HCT116 (cell line): ENCODE results near the gene LRP11. TPM values are rescaled to one million over a fixed set of nuclear protein-coding genes. Genes with fewer than 3 reads are reported as not detected.
A peak's percentile ranks its signal among the peaks of the same experiment; 100 is the strongest.

ENCODE experiments used
- ATAC-seq: fragments of 200-7000 bp; cut with Tn5 transposase; 2 replicates; pipeline ENCODE4 v1.9.1; 2020; ENCODE audit warnings: mild to moderate bottlenecking, moderate library complexity
- BruUV-seq: library from RNA; stranded (reverse); fragments of 400-500 nt; replicated peaks from 2 replicates; lab custom pipeline; 2021; lab: Mats Ljungman, UMichigan
- CTCF ChIA-PET: fragments of 300-600 bp; sonication (Branson Sonifier 250); formaldehyde crosslinking; loops from one replicate; lab custom pipeline; 2021; ENCODE audit warnings: antibody characterized with exemption; lab: Charles Lee
- POLR2A ChIA-PET: fragments of 300-600, 350-600 bp; sonication (Branson Sonifier 250); formaldehyde crosslinking; loops from one replicate; lab custom pipeline; 2021; ENCODE audit warnings: antibody characterized with exemption; lab: Charles Lee
- RAD21 ChIA-PET, 2 experiments: fragments of 300-600 bp; sonication (Branson Sonifier 250); formaldehyde crosslinking; loops; one replicate each; lab custom pipeline; 2023; ENCODE audit warnings: low total read pairs in 2 of 2; ENCODE audit not compliant: uncharacterized antibody in 2 of 2, unreplicated experiment in 2 of 2, low non-redundant PET in 1 of 2; lab: Charles Lee
- DNase-seq: peaks from one replicate; pipeline ENCODE4 v3.0.0-alpha.2; 2010; ENCODE audit warnings: low read depth, low spot score
- H2AFZ ChIP-seq: fragments of 200-600 bp; shearing (Covaris generic), sonication (generic); 2 replicates; pipeline ENCODE4 v1.6.1; 2017; ENCODE audit warnings: low read depth, mixed run types, mixed read lengths, antibody characterized with exemption, low read length; ENCODE audit not compliant: poor library complexity, severe bottlenecking
- H3K27ac ChIP-seq: 2 replicates; pipeline ENCODE4 v1.5.1; 2012; ENCODE audit warnings: low read depth, low read length
- H3K27me3 ChIP-seq: fragments of 200-600 bp; sonication (generic); 2 replicates; pipeline ENCODE4 v1.6.1; 2016; ENCODE audit warnings: mixed run types, low read length, mixed read lengths; ENCODE audit not compliant: insufficient read depth
- H3K36me3 ChIP-seq, 2 experiments: fragments of 200-500 bp in 1 of 2; fragments of 200-600 bp in 1 of 2; sonication (Bioruptor generic) in 1 of 2; sonication (generic) in 1 of 2; 2 replicates each; pipeline versions ENCODE4 v1.5.1 to v1.6.1; 2014 to 2016; ENCODE audit warnings: low read length in 2 of 2, inconsistent platforms in 1 of 2, mixed read lengths in 1 of 2, mixed run types in 1 of 2; ENCODE audit not compliant: insufficient read depth in 2 of 2, control insufficient read depth in 1 of 2
- H3K4me1 ChIP-seq, 2 experiments: fragments of 200-600 bp in 1 of 2; sonication (generic) in 1 of 2; 2 replicates each; pipeline versions ENCODE4 v1.5.1 to v1.6.1; 2012 to 2017; ENCODE audit warnings: low read length in 2 of 2, inconsistent platforms in 1 of 2, mild to moderate bottlenecking in 1 of 2, mixed read lengths in 1 of 2, mixed run types in 1 of 2, moderate library complexity in 1 of 2; ENCODE audit not compliant: insufficient read depth in 2 of 2, control insufficient read depth in 1 of 2
- H3K4me2 ChIP-seq: fragments of 200-600 bp; sonication (generic); 2 replicates; pipeline ENCODE4 v1.6.1; 2017; ENCODE audit warnings: mixed run types, low read length, mixed read lengths
- H3K4me3 ChIP-seq, 2 experiments: fragments of 200-600 bp in 1 of 2; sonication (generic) in 1 of 2; replicated peaks in 1 of 2; 2 replicates each; pipeline ENCODE4 v1.5.1; 2011 to 2016; ENCODE audit warnings: low read length in 2 of 2, control low read depth in 1 of 2, low read depth in 1 of 2, mild to moderate bottlenecking in 1 of 2, mixed read lengths in 1 of 2, mixed run types in 1 of 2
- H3K79me2 ChIP-seq: fragments of 200-600 bp; sonication (generic); 2 replicates; pipeline ENCODE4 v1.6.1; 2017; ENCODE audit warnings: mild to moderate bottlenecking, mixed run types, low read length, moderate library complexity, mixed read lengths; ENCODE audit not compliant: insufficient read depth
- H3K9ac ChIP-seq: fragments of 200-600 bp; sonication (generic); 2 replicates; pipeline ENCODE4 v1.6.1; 2016; ENCODE audit warnings: low read length, mixed read lengths
- H3K9me2 ChIP-seq: fragments of 200-600 bp; sonication (generic), shearing (Covaris generic); 2 replicates; pipeline ENCODE4 v1.6.1; 2017; ENCODE audit warnings: mixed run types, mild to moderate bottlenecking, moderate library complexity; ENCODE audit not compliant: insufficient read depth
- H3K9me3 ChIP-seq, 2 experiments: fragments of 200-500 bp in 1 of 2; fragments of 200-600 bp in 1 of 2; sonication (Bioruptor generic) in 1 of 2; sonication (generic) in 1 of 2; 2 replicates each; pipeline ENCODE4 v1.6.1; 2014 to 2017; ENCODE audit warnings: low read length in 2 of 2, mixed read lengths in 2 of 2, inconsistent platforms in 1 of 2, low read depth in 1 of 2, mild to moderate bottlenecking in 1 of 2, mixed run types in 1 of 2, moderate library complexity in 1 of 2; ENCODE audit not compliant: control insufficient read depth in 1 of 2, insufficient read depth in 1 of 2
- H4K20me1 ChIP-seq: fragments of 200-600 bp; sonication (generic), shearing (Covaris generic); 2 replicates; pipeline ENCODE4 v1.6.1; 2017; ENCODE audit warnings: mixed run types, mild to moderate bottlenecking, moderate library complexity; ENCODE audit not compliant: insufficient read depth
- ATF3 ChIP-seq: IDR thresholded peaks from 2 replicates; pipeline ENCODE4 v1.6.1; 2012
- CTCF ChIP-seq, 3 experiments: fragments of 200-600 bp in 1 of 3; sonication (generic) in 1 of 3; IDR thresholded peaks in 2 of 3; conservative IDR thresholded peaks in 1 of 3; 2 replicates each; pipeline ENCODE4 v1.5.1; 2012 to 2017; ENCODE audit warnings: low read depth in 2 of 3, low read length in 2 of 3, antibody characterized with exemption in 1 of 3, borderline replicate concordance in 1 of 3, control low read depth in 1 of 3, mild to moderate bottlenecking in 1 of 3, mixed read lengths in 1 of 3, mixed run types in 1 of 3, moderate library complexity in 1 of 3; ENCODE audit not compliant: insufficient read depth in 1 of 3
- EGR1 ChIP-seq: IDR thresholded peaks from 2 replicates; pipeline ENCODE4 v1.6.1; 2012; ENCODE audit warnings: low read depth
- ELF1 ChIP-seq: IDR thresholded peaks from 2 replicates; pipeline ENCODE4 v1.6.1; 2012; ENCODE audit warnings: low read depth, borderline replicate concordance
- EZH2 ChIP-seq: fragments of 200-600 bp; sonication (generic); IDR thresholded peaks from 2 replicates; pipeline ENCODE4 v1.6.1; 2017; ENCODE audit warnings: antibody characterized with exemption, mixed run types
- EZH2phosphoT487 ChIP-seq: fragments of 200-600 bp; IDR thresholded peaks from 2 replicates; pipeline ENCODE4 v1.6.1; 2018; ENCODE audit warnings: antibody characterized with exemption, borderline replicate concordance
- FOSL1 ChIP-seq: IDR thresholded peaks from 2 replicates; pipeline ENCODE4 v1.6.1; 2012; ENCODE audit warnings: low read depth
- JUND ChIP-seq: IDR thresholded peaks from 2 replicates; pipeline ENCODE4 v1.6.1; 2012
- MAX ChIP-seq: IDR thresholded peaks from 2 replicates; pipeline ENCODE4 v1.6.1; 2012
- POLR2AphosphoS5 ChIP-seq: IDR thresholded peaks from 2 replicates; pipeline ENCODE4 v1.6.1; 2011; ENCODE audit warnings: mild to moderate bottlenecking, low read depth, low read length, moderate library complexity
- REST ChIP-seq: IDR thresholded peaks from 2 replicates; pipeline ENCODE4 v1.6.1; 2012; ENCODE audit warnings: low read depth
- SIN3A ChIP-seq: IDR thresholded peaks from 2 replicates; pipeline ENCODE4 v1.6.1; 2012; ENCODE audit warnings: low read depth
- SP1 ChIP-seq: IDR thresholded peaks from 2 replicates; pipeline ENCODE4 v1.6.1; 2012; ENCODE audit warnings: low read depth
- SRF ChIP-seq: IDR thresholded peaks from 2 replicates; pipeline ENCODE4 v1.6.1; 2012; ENCODE audit warnings: low read depth
- TCF7L2 ChIP-seq: IDR thresholded peaks from 2 replicates; pipeline ENCODE4 v1.7.0; 2011; ENCODE audit warnings: borderline replicate concordance, inconsistent platforms; ENCODE audit not compliant: insufficient read depth, insufficient read length; ENCODE audit errors: extremely low read depth
- YY1 ChIP-seq: IDR thresholded peaks from 2 replicates; pipeline ENCODE4 v1.6.1; 2011; ENCODE audit warnings: low read length, low read depth, moderate library complexity, mild to moderate bottlenecking; ENCODE audit not compliant: insufficient replicate concordance; ENCODE audit errors: extremely low read depth
- ZBTB33 ChIP-seq: IDR thresholded peaks from 2 replicates; pipeline ENCODE4 v1.6.1; 2011; ENCODE audit warnings: mild to moderate bottlenecking, low read length, moderate library complexity; ENCODE audit not compliant: insufficient replicate concordance; ENCODE audit errors: extremely low read depth
- ZNF274 ChIP-seq: fragments of 200-500 bp; sonication (Bioruptor generic); IDR thresholded peaks from 2 replicates; pipeline ENCODE4 v1.6.1; 2014; ENCODE audit warnings: mild to moderate bottlenecking, low read depth, low read length, inconsistent platforms
- intact Hi-C: fragments of 100-400 bp; cut with micrococcal nuclease; formaldehyde crosslinking; loops from 2 replicates; pipeline ENCODE4 v1.10.0; 2022
- total RNA-seq: library from RNA; stranded (reverse); gene quantifications from one replicate; pipeline ENCODE4 v1.2.1, GENCODE V29; 2021; ENCODE audit not compliant: unreplicated experiment

Gene LRP11
- total RNA-seq, 1 experiment from 2014 or later = 27.8 TPM

GRCh38 chr6:149860834-149861602 is 3.1 kb downstream of the LRP11 start:
- no TSS peak for BruUV-seq
- intact Hi-C loops = no loop called here
- TF ChIP-seq REST = no peak
- TF ChIP-seq SRF = no peak
- TF ChIP-seq JUND = no peak
- no peak for TF ChIP-seq ZBTB33
- TF ChIP-seq EZH2phosphoT487 = no peak
- TF ChIP-seq EZH2 = no peak
- TF ChIP-seq FOSL1 = no peak
- TF ChIP-seq EGR1 = no peak
- no peak for TF ChIP-seq ATF3
- no peak for TF ChIP-seq TCF7L2
- TF ChIP-seq MAX = no peak
- no peak for TF ChIP-seq ELF1
- no peak for TF ChIP-seq SIN3A
- TF ChIP-seq ZNF274 = no peak
- 0 out of 6 replicates have a peak, but pooled peaks of 2 of the 3 experiments have one; percentile 6 to 31 for TF ChIP-seq CTCF (IDR thresholded peaks at IDR 0.05 in 2 of 3, conservative IDR thresholded peaks at IDR 0.05 in 1 of 3; ENCODE audit: borderline replicate concordance in 1 of 3, insufficient read depth in 1 of 3, low read depth in 2 of 3, low read length in 2 of 3)
- no peak for TF ChIP-seq YY1
- TF ChIP-seq SP1 = no peak
- TF ChIP-seq POLR2AphosphoS5 = no peak

More at GRCh38 chr6:149860834-149861602, 3.1 kb downstream of the LRP11 start:
- no peak for DNase-seq
- peaks cover 23% of the 10 kb centered on the region for H3K79me2 ChIP-seq
- H3K27ac ChIP-seq = no peak overlapping the region
- H3K27me3 ChIP-seq = no peaks in the 10 kb centered on the region
- H3K4me1 ChIP-seq = peaks cover 23 to 48% of the 10 kb centered on the region in 2 experiments
- H3K36me3 ChIP-seq = no peaks in the 10 kb centered on the region
- ChIA-PET RAD21 (interaction anchor here in 1 of 2 experiments (0.6 kb wide), 1 partner anchor 80 kb away, joined by 7 read pairs; no protein-coding TSS in a partner anchor), CTCF (interaction anchor here (0.5 kb wide), 1 partner anchor 536 kb away, joined by 3 read pairs; no protein-coding TSS in a partner anchor), POLR2A (interaction anchor here (0.9 kb wide), 1 partner anchor 15 kb away, joined by 3 read pairs; no protein-coding TSS in a partner anchor)
- H3K9me2 ChIP-seq = no peaks in the 10 kb centered on the region
- H3K9me3 ChIP-seq = no peaks in the 10 kb centered on the region
- no peak overlapping the region for H3K9ac ChIP-seq
- no peak overlapping the region for H3K4me2 ChIP-seq
- ATAC-seq = no peak
- H4K20me1 ChIP-seq = no peaks in the 10 kb centered on the region
- H2AFZ ChIP-seq = no peak overlapping the region
- no peak overlapping the region for H3K4me3 ChIP-seq
